SK-N-SH (cell line): Measurements from ENCODE around the gene ATG4B. TPM values are rescaled to one million over a fixed set of nuclear protein-coding genes. Genes with fewer than 3 reads are reported as not detected.

Experiments used
- CTCF ChIA-PET: fragments of 300-600, 350-600 bp; formaldehyde crosslinking; extraction: SDS; loops from one replicate; lab custom pipeline; 2021; lab: Yijun Ruan, JAX
- POLR2A ChIA-PET: fragments of 350-600 bp; sonication (Branson Sonifier 250); formaldehyde crosslinking; extraction: SDS; loops from one replicate; lab custom pipeline; 2020; ENCODE audit warnings: antibody characterized with exemption, inconsistent platforms; lab: Yijun Ruan, JAX
- DNase-seq: peaks from one replicate; pipeline ENCODE4 v3.0.0; 2012
- H2AFZ ChIP-seq: fragments of 200-600 bp; sonication (generic); 2 replicates; pipeline ENCODE4 v1.8.1; 2016; ENCODE audit warnings: antibody characterized with exemption, mild to moderate bottlenecking, low read depth
- H3F3A ChIP-seq: fragments of 200-600 bp; sonication (generic); replicated peaks from 2 replicates; pipeline ENCODE3; 2016; ENCODE audit warnings: antibody characterized with exemption, mild to moderate bottlenecking; ENCODE audit not compliant: insufficient read depth
- H3K27ac ChIP-seq, 2 experiments: fragments of 200-500 bp in 1 of 2; fragments of 200-600 bp in 1 of 2; sonication (Bioruptor generic) in 1 of 2; sonication (generic), shearing (Covaris generic) in 1 of 2; 2 replicates each; pipeline versions ENCODE4 v1.5.1 to v1.6.1; 2014 to 2016; ENCODE audit warnings: low read depth in 2 of 2, inconsistent platforms in 1 of 2, low read length in 1 of 2, mild to moderate bottlenecking in 1 of 2, mixed read lengths in 1 of 2
- H3K27me3 ChIP-seq: fragments of 200-600 bp; sonication (generic), shearing (Covaris generic); 2 replicates; pipeline ENCODE4 v1.6.1; 2016; ENCODE audit warnings: mixed run types; ENCODE audit not compliant: insufficient read depth
- H3K36me3 ChIP-seq, 2 experiments: fragments of 200-500 bp in 1 of 2; fragments of 200-600 bp in 1 of 2; sonication (Bioruptor generic) in 1 of 2; sonication (generic) in 1 of 2; replicated peaks in 1 of 2; 2 replicates each; pipeline versions ENCODE3 to v1.5.1; 2014 to 2016; ENCODE audit warnings: low read length in 1 of 2, mild to moderate bottlenecking in 1 of 2; ENCODE audit not compliant: insufficient read depth in 2 of 2, control insufficient read depth in 1 of 2
- H3K4me1 ChIP-seq, 2 experiments: fragments of 200-500 bp in 1 of 2; fragments of 200-600 bp in 1 of 2; sonication (Bioruptor generic) in 1 of 2; sonication (generic), shearing (Covaris generic) in 1 of 2; 2 replicates each; pipeline versions ENCODE4 v1.5.1 to v1.6.1; 2014 to 2016; ENCODE audit warnings: low read depth in 1 of 2, low read length in 1 of 2, mixed run types in 1 of 2; ENCODE audit not compliant: insufficient read depth in 2 of 2, control insufficient read depth in 1 of 2
- H3K4me2 ChIP-seq: fragments of 200-600 bp; sonication (generic), shearing (Covaris generic); 2 replicates; pipeline ENCODE4 v1.6.1; 2017; ENCODE audit warnings: mixed run types
- H3K4me3 ChIP-seq, 2 experiments: fragments of 200-500 bp in 1 of 2; fragments of 200-600 bp in 1 of 2; sonication (Bioruptor generic) in 1 of 2; sonication (generic), shearing (Covaris generic) in 1 of 2; 2 replicates each; pipeline versions ENCODE4 v1.5.1 to v1.8.1; 2014 to 2016; ENCODE audit warnings: low read depth in 2 of 2, inconsistent platforms in 1 of 2, low read length in 1 of 2, mild to moderate bottlenecking in 1 of 2, mixed read lengths in 1 of 2, moderate library complexity in 1 of 2
- H3K79me2 ChIP-seq: fragments of 200-600 bp; sonication (generic); 2 replicates; pipeline ENCODE4 v1.8.1; 2017; ENCODE audit warnings: mild to moderate bottlenecking; ENCODE audit not compliant: insufficient read depth
- H3K9ac ChIP-seq: fragments of 200-600 bp; sonication (generic); 2 replicates; pipeline ENCODE4 v1.6.1; 2017; ENCODE audit warnings: mixed run types
- H3K9me2 ChIP-seq: fragments of 200-600 bp; sonication (generic); 2 replicates; pipeline ENCODE4 v1.6.1; 2017; ENCODE audit warnings: mixed run types
- H3K9me3 ChIP-seq: fragments of 200-600 bp; sonication (generic); 2 replicates; pipeline ENCODE4 v1.6.1; 2017; ENCODE audit warnings: mixed run types, mild to moderate bottlenecking, moderate library complexity
- H4K20me1 ChIP-seq: fragments of 200-600 bp; sonication (generic); 2 replicates; pipeline ENCODE4 v1.6.1; 2017; ENCODE audit warnings: mild to moderate bottlenecking, mixed run types; ENCODE audit not compliant: insufficient read depth
- CHD2 ChIP-seq: fragments of 150-350 bp; IDR thresholded peaks from 2 replicates; pipeline ENCODE4 v1.6.1; 2018; ENCODE audit warnings: low read length; ENCODE audit not compliant: partially characterized antibody
- CTCF ChIP-seq: fragments of 200-600 bp; sonication (generic); IDR thresholded peaks from 2 replicates; pipeline ENCODE4 v1.6.1; 2017; ENCODE audit warnings: antibody characterized with exemption, mild to moderate bottlenecking, moderate library complexity
- EZH2phosphoT487 ChIP-seq: fragments of 200-600 bp; sonication (generic); IDR thresholded peaks from 2 replicates; pipeline ENCODE4 v1.6.1; 2017; ENCODE audit warnings: low read depth, mixed run types, mild to moderate bottlenecking, antibody characterized with exemption, moderate library complexity, borderline replicate concordance
- FOXJ3 ChIP-seq: sonication (generic); formaldehyde crosslinking; IDR thresholded peaks from 2 replicates; pipeline ENCODE4 v1.5.1; 2020; ENCODE audit warnings: mild to moderate bottlenecking, missing genetic modification reagents
- FOXM1 ChIP-seq: IDR thresholded peaks from 2 replicates; pipeline ENCODE4 v1.4.0; 2012; ENCODE audit warnings: low read depth, mild to moderate bottlenecking
- GABPA ChIP-seq: IDR thresholded peaks from 2 replicates; pipeline ENCODE4 v1.4.0; 2012; ENCODE audit warnings: low read depth, mild to moderate bottlenecking
- GATA2 ChIP-seq: sonication (generic); formaldehyde crosslinking; IDR thresholded peaks from 2 replicates; pipeline ENCODE4 v1.5.0; 2020; ENCODE audit warnings: mild to moderate bottlenecking, missing genetic modification reagents
- MAX ChIP-seq: IDR thresholded peaks from 2 replicates; pipeline ENCODE4 v1.4.0; 2012; ENCODE audit warnings: low read depth
- MEF2A ChIP-seq: IDR thresholded peaks from 2 replicates; pipeline ENCODE4 v1.4.0; 2012; ENCODE audit warnings: low read depth, borderline replicate concordance
- MXI1 ChIP-seq: IDR thresholded peaks from 2 replicates; pipeline ENCODE4 v1.6.1; 2012; ENCODE audit warnings: mild to moderate bottlenecking, low read depth, low read length, improper control_type of control experiment
- NFIC ChIP-seq: IDR thresholded peaks from 2 replicates; pipeline ENCODE4 v1.4.0; 2012; ENCODE audit warnings: borderline replicate concordance
- NRF1 ChIP-seq: IDR thresholded peaks from 2 replicates; pipeline ENCODE4 v1.6.1; 2012; ENCODE audit warnings: low read depth, mild to moderate bottlenecking, low read length
- POLR2AphosphoS5 ChIP-seq: IDR thresholded peaks from 2 replicates; pipeline ENCODE4 v1.6.1; 2012; ENCODE audit warnings: low read depth, low read length
- RCOR1 ChIP-seq: fragments of 150-350 bp; IDR thresholded peaks from 2 replicates; pipeline ENCODE4 v1.6.1; 2017; ENCODE audit warnings: antibody characterized with exemption, low read length
- SIN3A ChIP-seq: IDR thresholded peaks from 2 replicates; pipeline ENCODE4 v1.6.1; 2012; ENCODE audit warnings: low read depth, mild to moderate bottlenecking, low read length, moderate library complexity, borderline replicate concordance
- SMC3 ChIP-seq: IDR thresholded peaks from 2 replicates; pipeline ENCODE4 v1.6.1; 2012; ENCODE audit warnings: low read depth, low read length, improper control_type of control experiment
- TAF1 ChIP-seq: IDR thresholded peaks from 2 replicates; pipeline ENCODE4 v1.6.1; 2012; ENCODE audit warnings: low read depth, mild to moderate bottlenecking, low read length, moderate library complexity, borderline replicate concordance
- TEAD4 ChIP-seq: IDR thresholded peaks from 2 replicates; pipeline ENCODE4 v1.4.0; 2012; ENCODE audit warnings: mild to moderate bottlenecking, borderline replicate concordance; ENCODE audit not compliant: insufficient read depth
- USF1 ChIP-seq: IDR thresholded peaks from 2 replicates; pipeline ENCODE4 v1.4.0; 2012; ENCODE audit warnings: low read depth, borderline replicate concordance
- YY1 ChIP-seq: IDR thresholded peaks from 2 replicates; pipeline ENCODE4 v1.4.0; 2012; ENCODE audit warnings: low read depth, mild to moderate bottlenecking
- WGBS: methylation state at CpG from one replicate; pipeline ENCODE4 v1.1.6; 2017; ENCODE audit warnings: low lambda C conversion rate; 5-methylcytosine and 5-hydroxymethylcytosine counted together
- polyA plus RNA-seq, 3 experiments: library from polyadenylated mRNA; depleted of rRNA; stranded (reverse); fragments of >200 nt; gene quantifications; 2 replicates each; pipeline ENCODE4 v1.2.3, GENCODE V29; 2012

The ATG4B gene
- polyA plus RNA-seq, 1 of the 3 experiments (the other 2 are of a cell fraction): 107 TPM

- POLR2A ChIA-PET: interaction anchor here (0.9 to 2.8 kb wide), 11 partner anchors 9 to 184 kb away, joined by 3 to 14 read pairs (median 5); partner anchors contain the start of genes D2HGDH and DTYMK
- WGBS: 0% methylated on average over 16 of the region's 96 CpGs
- Histone ChIP-seq H3K27ac (peak within 1 kb of the TSS; percentile 83 to 86), H3K4me1 (peaks cover 0 to 11% of the 10 kb centered on the region in 2 experiments; a peak in 1 of 4 replicates), H3K4me3 (peak within 1 kb of the TSS; percentile 63 to 88), H3K36me3 (peaks cover 11 to 21% of the 10 kb centered on the region in 2 experiments), H4K20me1 (peaks cover 8% of the 10 kb centered on the region; the same call in 1 of the 2 replicates), H3K9me3 (no peaks in the 10 kb centered on the region), H3K4me2 (peak within 1 kb of the TSS; percentile 100), H3F3A (peaks cover 12% of the 10 kb centered on the region), H2AFZ (peak within 1 kb of the TSS; percentile 74; the same call in 1 of the 2 replicates), H3K9ac (peak within 1 kb of the TSS; percentile 85), H3K9me2 (no peaks in the 10 kb centered on the region), H3K27me3 (no peaks in the 10 kb centered on the region), H3K79me2 (peaks cover 26% of the 10 kb centered on the region; the same call in 1 of the 2 replicates)
- peak; percentile 93 for DNase-seq
- TF ChIP-seq TAF1 (peak; percentile 58; the same call in 1 of the 2 replicates), MXI1 (peak; percentile 90), FOXJ3 (CRISPR knock-in tag) (peak; percentile 58; the same call in 1 of the 2 replicates), MEF2A (no peak), NRF1 (peak; percentile 61), SMC3 (peak; percentile 34; the same call in 1 of the 2 replicates), YY1 (peak; percentile 70), CHD2 (peak; percentile 76), TEAD4 (no peak), USF1 (peak; percentile 7; the same call in 1 of the 2 replicates), GABPA (peak; percentile 56; the same call in 1 of the 2 replicates), MAX (0 out of 2 replicates have a peak, but pooled peaks have one; percentile 9), NFIC (no peak), CTCF (no peak), FOXM1 (no peak), RCOR1 (no peak), EZH2phosphoT487 (no peak), GATA2 (CRISPR knock-in tag) (no peak), POLR2AphosphoS5 (peak; percentile 62), SIN3A (no peak; the same call in 1 of the 2 replicates)
- CTCF ChIA-PET: interaction anchor here (1.0 to 4.9 kb wide), 18 partner anchors 11 to 210 kb away, joined by 3 to 58 read pairs (median 5); partner anchors contain the start of genes D2HGDH, DTYMK and RTP5
These were observed 64.1 kb downstream of the ATG4B start, which contains the start of gene ING5 for GRCh38 chr2:241701399-241702154. Gene ING5 (plus strand): TSS chr2:241702039. CDS start chr2:241702066, 27 bp downstream.
